ENCODE data around the gene TYMS.
"Not testable (repeated sequence)": the region's sequence is repeated elsewhere in the genome, so short reads cannot be mapped to it uniquely, and the experiment has no call there.

TYMS gene

DNA sequence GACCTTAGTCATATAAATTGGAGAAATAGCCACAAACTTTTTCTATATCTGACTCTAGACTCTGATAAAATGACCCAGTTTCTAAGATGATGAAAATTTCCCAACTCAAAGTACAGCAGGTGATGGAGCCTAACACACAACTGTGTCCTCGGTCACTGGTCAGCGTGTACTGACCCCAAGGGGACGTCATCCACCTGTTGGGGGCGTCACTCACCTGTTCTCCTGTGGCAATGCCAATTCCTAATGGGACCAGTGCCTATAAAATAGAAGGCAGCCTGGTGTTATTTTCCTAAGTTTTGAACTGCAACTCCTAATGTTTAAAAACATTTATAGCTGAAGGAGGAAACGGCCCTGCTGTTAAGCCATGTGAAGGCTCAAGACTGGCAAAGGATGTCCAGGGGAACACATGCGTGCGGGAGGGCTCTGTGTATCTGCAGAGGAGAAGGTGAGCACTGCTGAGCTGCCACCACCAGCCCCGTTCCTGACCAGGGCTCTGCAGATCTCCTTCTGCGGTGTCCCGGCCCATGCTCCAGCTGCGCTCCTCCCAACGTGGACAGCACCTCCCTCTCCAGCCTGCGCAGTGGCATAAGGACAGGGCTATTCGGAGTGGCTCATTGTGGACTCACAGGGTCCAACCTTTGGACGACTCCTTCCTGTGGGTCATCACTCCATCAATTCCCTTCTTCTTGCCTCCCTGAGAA is 21.2 kb downstream of the TYMS start:
- DNase-seq, result no peak

DNA sequence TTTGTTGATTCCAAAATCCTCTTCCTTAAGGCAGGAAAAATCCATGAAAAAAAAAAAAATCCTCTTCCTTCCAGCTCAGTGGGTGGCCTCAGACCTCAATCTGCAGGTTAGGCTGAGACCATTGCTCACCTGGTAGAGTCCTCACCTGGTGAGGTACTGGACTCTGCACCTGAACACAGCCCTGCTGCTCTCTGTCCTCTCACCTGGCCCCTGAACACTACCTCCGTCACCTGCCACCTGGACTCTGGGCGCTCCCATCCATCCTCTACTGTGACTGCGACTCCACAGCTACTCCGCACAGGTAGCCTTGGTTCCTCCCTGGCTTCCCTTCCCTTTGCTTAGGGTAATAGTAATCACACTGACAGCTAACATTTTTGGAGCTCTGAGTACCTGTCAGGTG is 22.1 kb downstream of the TYMS start:
- DNase-seq, result no peak

DNA sequence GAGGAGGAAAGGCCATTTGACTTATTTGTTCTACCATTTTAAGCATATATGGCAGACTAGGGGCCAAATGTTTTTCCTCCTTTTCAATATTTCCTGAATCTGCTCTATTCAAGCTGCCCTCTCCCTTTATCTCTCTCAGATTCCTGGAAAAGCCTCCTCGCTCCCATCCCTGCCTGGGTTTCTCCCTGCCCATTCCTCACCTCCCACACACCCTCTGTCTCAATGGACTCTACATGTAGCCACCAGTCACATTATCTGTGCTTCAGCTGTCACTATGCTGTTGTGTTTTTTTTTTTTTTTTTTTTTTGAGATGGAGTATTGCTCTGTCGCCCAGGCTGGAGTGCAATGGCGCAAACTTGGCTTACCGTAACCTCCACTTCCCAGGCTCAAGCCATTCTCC is 22.9 kb downstream of the TYMS start:
- DNase-seq, result no peak

DNA sequence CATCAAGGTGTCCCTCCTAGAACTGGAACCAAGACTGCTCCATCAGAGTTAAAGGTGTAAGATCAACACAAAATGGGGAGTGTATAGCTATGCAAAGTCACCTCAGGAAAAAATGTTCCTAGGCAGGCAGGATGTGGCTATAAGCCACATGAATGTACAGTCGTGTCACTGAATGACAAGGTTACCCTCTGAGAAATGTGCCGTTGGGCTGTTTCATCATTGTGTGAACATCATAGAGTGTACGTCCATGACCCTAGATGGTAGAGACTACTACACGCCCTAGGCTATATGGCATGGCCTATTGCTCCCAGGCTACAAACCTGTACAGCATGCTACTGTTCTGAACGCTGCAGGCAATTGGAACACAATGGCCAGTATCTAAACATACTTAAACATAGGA is 24.5 kb downstream of the TYMS start:
- DNase-seq, result no peak

DNA sequence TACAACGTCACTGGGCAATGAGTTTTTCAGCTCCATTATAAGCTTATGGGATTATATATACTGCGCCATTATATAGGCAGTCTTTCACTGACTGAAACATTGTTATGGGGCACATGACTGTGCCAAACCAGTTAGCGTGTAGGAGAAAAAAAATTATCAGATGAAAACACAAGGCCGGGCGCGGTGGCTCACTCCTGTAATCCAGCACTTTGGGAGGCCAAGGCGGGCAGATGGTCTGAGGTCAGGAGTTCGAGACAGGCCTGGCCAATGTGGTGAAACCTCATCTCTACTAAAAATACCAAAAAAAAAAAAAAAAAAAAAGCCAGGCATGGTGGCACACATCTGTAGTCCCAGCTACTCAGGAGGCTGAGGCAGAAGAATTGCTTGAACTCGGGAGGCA is 25.0 kb downstream of the TYMS start:
- not testable (repeated sequence) for DNase-seq

DNA sequence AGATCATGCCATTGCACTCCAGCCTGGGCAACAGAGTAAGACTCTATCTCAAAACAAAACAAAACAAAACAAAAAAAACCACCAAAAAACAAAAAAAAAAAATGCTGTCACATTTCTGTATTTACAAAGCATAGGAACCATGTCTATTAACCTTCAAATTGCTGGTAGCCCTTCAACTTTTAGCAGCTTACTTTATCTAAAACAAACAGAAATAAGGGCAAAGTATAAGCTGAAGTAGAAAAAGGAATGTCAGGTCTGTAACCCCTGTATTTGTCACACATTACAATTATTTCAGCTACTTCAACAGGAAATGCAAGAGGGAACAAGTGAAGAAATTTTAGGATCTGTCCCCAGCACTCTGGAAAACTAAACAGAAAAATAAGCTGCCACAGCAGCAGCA is 25.4 kb downstream of the TYMS start:
- no peak for DNase-seq

DNA sequence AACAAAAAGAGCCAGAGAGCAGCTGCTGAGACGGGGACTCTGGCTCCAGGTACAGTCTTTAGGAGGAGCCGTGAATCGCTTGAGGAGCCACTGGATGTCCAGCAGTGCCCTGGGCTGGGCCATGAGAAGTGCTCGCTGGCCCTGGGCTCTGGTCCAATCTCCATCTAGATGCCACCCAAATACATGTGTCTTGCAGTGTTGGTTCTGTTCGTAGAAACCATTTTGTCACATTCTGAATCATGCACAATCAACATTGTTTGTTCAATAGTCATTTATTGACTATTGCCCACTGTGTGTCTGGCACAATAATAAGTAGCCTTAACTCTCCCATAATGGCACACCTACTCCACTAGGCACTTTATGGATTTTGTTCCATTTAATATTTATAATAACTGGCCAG is 26.1 kb downstream of the TYMS start:
- no peak for DNase-seq

DNA sequence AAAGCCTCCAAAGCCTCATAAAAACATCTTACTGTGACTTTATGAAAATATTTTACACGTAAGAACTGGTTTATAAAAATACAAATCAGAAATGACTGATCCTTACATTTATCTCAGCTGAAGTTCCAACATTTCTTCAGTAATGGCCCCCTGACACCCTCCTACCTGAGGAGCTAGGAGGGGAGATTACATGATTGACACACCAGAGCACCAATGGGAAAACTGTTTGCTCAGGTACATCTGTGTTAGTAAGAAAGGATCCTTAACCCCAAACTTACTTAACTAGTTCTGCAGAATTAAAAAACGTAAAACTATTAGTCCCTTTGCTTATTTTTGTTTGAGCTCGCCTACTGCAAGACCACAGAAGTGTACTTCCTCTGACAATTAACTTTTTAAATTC is 28.0 kb downstream of the TYMS start:
- no peak for DNase-seq

DNA sequence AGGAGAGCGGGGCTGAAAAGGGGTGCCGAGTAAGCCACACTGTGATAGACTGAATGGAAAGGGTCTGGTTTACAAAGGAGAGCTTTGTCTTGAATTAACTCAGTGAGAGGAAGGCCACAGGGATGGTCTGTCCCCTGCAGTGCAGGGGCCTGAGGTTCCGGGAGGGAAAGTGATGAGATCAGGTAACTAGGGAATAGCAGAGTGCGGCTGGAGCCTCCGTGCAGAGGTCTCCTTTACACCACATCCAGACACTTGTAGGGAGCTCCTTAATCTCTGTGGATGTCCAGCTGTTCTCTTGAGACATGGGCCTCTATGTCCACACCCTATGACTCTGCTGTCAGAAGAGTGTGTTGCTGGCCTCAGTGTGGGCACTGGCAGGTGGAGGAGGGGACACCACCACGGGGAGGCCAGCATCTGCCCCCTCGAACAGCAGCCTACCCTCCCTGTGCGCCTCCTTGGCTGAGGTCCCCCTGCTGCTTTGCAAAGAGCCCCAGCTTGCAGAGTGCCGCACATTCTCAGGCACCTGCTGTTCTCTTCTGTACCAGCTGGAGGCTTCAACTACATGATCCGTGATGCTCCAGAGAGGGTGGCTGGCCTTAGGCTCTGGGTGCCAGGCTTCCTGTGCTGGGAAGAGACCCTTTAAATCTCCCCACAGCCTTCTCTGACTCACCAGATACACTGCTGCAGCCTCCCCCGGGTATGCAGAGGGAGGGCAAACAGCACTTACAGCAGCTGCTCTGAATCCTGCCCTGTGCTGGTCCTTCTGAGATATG is 29.1 kb downstream of the TYMS start:
- no peak for DNase-seq

DNA sequence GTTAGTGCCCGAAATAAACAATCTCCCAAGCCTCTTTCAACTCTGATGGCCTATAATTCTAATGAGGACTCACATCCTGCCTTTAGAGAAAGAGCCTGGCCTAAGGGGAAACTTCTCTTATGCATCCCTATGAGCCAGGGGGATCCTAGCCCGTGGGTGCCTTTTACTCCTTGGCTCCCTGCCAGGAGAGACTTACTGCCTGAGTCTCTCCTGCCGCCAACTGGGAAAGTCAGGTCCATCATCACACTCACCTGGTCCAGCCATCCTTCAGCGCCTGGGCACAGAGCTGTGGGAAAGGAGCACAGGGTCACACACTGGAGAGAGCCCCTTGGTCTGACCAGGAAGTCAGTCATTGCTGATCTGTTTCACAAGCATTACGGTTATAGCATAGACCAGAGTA is 30.9 kb downstream of the TYMS start:
- DNase-seq, result no peak

DNA sequence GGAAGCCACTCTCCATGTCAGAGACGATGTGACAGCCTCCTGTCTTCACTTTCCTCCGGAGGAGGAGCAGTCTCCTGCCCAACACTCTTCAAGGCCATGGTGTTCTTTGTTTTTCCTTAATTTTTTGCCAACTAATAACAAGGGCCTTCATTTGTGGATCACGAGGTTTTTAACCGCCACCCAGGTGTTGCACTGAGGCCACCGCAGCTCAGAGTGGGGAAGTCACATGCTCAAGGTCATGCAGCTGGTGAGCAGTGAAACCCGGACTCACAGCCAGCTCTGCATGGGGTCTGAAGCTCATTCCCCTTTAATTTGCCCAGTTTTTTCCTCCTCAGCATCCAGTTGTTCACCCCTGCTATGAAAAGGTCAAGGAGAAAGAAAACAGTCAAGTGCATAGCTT is 35.4 kb downstream of the TYMS start:
- no peak for DNase-seq

DNA sequence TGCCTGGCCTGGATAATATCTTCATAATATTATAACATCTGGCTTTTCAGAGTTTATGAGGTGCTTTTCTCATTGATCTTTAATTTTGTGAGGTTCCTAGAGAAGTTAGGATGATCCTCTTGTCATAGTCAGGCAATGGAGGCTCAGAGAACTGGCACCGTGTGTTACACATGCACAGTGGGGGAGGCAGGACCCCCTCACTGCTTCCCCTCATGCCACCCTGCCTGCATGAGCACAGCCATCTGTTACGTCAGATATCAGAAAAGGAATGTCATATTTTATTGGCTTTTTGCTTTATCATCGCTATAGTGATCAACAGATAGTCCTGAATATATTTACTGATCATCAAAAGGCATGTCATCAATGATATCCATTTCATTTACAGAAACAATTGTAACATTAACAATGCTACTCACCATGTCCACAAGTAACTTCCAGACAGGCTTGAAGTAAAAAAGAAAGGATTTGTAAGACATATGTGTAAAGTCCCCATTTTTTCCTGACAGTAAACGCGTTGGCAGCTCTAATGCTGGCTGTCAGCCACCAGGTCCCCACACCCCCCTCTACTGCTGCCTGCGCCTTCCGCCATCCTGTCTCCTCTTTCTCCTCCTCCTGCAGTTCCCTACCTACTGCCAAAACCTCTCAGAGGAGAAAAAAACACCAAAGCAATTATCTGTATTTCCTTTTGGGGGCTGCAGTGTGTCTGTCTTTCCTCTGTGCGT is 36.2 kb downstream of the TYMS start:
- no peak for DNase-seq

DNA sequence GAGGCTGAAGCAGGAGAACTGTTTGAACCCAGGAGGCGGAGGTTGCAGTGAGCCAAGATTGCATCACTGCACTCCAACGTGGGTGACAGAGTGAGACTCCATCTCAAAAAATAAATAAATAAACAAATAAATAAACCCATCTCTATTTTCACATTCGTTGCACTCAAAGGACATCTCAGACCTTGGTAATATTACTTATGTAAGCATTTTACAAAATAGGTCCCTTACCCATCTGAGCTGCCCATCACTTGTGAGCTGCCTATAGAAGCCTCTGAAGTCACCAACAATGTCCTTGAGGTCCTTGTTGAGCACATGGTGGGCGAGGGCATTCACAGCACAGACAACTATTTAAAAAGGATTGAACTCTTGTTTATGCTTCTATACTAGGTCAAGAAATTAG is 39.6 kb downstream of the TYMS start:
- no peak for DNase-seq

DNA sequence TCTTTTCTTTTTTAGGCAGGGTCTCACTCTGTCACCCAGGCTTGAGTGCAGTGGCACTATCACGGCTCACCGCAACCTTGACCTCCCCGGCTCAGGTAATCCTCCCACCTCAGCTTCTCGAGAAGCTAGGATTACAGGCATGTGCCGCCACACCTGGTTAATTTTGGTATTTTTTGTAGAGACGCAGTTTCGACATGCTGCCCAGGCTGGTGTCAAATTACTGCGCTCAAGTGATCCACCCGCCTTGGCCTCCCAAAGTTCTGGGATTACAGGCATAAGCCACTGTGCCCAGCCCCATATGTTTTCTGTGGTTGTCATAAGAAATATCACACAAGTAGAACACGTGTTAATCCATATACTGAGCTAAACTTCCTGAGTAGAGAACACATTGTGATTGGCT is 40.3 kb downstream of the TYMS start:
- no peak for DNase-seq

DNA sequence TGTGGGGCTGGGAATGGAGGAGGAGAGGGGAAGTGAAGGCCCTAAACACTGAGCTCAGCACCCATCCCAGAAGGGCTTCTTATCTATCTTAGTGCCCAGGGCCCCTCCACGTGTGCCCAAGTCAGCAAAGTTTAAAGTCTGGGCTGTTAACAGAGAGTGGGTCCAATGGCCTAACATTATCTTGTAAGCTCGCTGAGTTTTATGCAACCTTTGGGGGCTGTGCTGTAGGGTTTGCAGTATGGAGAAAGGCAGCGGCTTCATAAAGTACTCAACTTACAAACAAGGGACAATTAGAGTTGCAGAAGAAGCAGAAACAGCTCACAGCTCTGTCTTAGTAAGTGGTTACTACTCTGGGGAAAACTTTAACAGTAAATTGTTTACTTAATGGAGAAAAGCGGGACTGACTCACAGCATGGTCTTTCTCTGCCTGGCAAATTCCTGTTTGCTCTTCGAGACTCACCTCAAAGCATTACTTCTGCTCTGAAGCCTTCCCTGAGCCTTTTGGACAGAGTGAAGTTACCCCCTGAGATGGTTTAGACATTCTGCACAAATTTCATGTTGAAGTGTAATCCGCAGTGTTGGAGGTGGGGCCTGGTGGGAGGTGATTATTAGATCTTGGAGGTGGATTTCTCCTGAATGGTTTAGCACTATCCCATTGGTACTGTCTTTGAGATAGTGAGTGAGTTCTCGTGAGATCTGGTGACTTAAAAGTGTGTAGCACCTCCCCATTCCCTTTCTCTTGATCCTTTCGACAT is 45.9 kb downstream of the TYMS start:
- peak; percentile 76 for DNase-seq

DNA sequence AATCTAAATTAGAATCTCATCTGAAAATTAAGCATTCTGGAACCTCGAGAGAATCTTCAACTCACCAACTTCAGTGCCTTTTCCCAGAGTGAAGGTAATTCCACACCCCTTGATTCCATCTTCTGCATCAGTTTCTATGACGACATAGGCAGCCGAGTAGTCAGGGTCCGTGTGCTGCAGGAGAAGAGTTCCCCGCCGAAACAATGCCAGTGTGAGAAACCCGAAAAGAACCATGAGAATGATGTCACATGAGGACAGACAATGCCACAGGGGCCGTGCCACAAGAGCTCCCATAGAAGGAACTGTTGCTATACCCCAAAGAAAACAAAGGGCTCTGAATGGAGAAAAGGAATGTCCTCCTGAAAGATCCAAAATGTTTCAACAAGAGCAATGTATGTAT is 49.0 kb downstream of the TYMS start:
- no peak for DNase-seq

DNA sequence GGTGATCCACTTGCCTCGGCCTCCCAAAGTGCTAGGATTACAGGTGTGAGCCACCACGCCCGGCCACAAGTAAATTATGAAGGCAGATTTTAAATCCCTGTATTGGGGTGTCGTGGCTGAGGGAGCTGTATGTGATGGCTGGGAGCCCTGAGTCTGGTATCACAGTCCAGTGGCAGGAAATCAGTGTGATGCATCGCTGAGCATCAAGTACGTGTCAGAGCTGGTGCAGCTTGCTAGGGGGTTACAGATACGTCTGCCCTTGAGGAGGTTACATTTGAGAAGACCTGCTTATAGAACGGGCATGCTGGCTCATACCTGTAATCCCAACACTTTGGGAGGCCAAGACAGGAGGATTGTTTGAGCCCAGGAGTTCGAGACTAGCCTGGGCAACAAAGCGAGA is 50.6 kb downstream of the TYMS start:
- DNase-seq, result no peak

DNA sequence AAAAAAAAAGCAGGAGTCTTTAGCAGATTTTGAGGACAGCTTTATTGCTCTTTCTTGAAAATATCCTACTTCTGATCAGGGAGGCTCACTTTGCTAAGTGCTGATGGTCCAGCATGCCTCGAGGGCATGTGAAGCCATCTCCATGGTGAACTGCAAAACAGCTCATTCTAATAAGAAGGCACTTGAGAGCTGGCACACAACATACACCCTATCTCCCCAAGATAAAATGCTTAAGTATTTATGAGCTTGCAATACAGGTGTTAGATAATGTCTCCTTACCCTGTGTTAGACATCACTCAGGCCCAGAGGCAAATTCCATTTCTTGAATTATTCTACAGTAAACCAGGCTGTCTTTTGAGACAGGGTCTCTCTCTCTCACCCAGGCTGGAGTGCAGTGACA is 52.3 kb downstream of the TYMS start:
- no peak for DNase-seq

DNA sequence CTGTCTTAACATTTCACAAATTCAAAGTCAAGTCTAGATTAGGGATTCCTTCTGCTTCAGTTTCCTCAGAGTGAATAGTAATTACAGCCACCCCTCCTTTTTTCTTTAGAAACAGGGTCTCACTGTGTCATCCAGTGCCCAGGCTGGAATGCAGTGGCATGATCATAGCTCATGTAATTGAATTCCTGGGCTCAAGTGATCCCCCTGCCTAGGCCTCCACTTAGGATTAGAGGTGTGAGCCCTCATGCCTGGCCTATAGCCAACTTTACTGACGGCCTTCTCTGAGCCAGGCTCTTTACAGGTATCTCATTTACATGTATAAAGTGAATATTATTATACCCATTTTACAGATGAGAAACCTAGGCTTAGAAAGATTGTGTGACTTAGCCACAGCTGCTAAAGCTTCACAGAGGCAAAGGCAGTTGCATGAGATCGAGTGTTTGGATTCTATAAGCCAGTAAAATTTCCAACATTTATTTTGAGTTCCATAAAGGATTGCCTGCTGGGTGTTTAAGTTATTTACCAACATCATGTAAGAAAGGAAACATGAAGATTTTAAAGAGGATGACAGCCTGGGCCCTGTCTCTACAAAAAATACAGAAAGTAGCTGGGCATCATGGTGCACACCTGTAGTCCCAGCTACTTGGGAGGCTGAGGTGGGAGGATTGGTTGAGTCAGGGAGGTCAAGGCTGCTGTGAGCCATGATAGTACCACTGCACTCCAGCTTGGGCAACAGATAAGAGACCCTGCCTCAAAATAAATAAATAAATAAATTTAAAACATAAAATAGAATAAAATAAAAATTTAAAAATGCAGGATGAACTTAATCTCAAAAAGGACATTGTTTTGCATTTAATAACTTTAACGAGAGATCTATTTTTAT is 53.2 kb downstream of the TYMS start:
- DNase-seq, result no peak

DNA sequence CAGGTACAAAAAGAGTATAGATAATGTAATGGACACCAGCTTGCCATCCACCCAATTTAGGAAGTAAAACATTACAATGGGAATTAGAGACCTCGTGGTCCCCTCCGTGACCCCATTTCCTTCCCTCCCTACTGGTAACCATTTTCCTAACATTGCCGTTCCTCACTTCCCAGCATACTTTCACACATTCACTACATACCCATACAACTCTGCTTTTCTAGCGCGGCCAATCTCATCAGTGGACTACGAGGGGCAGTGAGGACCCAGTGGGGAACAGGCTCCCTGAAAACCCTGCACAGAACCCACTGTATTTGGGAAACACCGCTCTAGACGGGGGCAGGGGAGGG is 53.8 kb downstream of the TYMS start:
- peak; percentile 17 for DNase-seq

DNA sequence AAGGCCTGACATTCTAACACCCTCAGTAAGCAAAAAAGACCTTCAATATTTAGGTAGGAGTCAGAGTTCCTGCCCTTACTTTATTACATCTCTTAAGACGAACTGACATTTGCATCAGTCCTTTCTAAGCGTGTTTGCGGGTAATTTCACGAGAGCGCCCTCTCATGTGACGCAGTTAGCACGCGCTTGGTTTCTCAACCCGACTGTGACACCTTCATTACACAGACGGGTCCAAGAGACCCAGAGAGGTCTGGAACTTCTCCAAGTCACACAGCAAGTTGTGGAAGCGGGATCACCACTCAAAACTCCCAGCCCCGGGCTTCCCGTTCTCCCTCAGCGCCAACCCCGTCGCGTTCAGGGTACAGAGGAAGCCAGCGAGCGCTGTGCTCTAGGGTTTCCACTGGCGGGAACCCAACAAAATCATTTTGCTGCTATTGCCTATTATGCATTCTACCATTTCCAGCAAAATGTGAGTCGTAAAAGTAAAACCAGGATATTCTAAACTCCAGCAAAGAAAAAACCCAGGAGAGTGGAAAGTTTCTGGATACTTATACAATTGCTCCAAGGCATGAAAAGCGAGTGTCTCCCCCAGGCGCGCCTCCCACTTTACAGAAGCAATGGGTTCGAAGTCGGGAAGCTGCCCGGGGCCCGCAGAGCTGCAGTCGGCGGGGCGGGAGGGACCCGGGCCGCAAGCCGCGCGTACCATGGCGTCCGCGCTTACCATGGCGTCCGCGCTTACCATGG is 54.4 kb downstream of the TYMS start:
- peak; percentile 87 for DNase-seq
